GM19099 (cell line): ENCODE measurements around the gene INPP5A.

Source experiments
- POLR2A ChIP-seq: IDR thresholded peaks from 3 replicates; pipeline ENCODE4 v1.6.1; 2011; ENCODE audit warnings: low read depth; ENCODE audit not compliant: insufficient read length; ENCODE audit errors: extremely low read depth

Gene INPP5A

DNA sequence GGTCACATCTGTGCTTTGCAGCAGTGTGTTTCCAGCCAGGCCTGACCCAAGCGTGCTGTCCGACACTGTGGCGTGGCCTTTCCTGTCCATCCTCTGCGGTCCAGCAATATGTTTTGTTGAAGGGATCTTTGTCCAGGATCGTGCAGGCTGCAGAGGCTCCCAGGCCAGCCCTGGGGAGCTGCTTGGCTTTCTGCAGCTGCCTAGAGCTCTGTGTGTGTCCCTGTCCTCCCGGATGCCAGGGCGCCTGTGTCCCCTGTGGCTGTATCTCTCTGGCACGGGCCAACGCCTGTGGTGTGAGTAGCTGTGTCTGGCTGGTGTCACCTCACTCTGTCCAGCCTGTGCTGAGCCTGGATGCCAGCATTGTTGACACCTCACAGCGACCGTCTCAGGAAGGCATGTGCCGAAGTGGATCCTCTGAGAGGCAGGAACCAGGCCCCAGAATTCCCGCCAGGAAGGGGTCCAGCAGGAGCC lies 94.5 kb downstream of the INPP5A start:
- no peak for TF ChIP-seq POLR2A

DNA sequence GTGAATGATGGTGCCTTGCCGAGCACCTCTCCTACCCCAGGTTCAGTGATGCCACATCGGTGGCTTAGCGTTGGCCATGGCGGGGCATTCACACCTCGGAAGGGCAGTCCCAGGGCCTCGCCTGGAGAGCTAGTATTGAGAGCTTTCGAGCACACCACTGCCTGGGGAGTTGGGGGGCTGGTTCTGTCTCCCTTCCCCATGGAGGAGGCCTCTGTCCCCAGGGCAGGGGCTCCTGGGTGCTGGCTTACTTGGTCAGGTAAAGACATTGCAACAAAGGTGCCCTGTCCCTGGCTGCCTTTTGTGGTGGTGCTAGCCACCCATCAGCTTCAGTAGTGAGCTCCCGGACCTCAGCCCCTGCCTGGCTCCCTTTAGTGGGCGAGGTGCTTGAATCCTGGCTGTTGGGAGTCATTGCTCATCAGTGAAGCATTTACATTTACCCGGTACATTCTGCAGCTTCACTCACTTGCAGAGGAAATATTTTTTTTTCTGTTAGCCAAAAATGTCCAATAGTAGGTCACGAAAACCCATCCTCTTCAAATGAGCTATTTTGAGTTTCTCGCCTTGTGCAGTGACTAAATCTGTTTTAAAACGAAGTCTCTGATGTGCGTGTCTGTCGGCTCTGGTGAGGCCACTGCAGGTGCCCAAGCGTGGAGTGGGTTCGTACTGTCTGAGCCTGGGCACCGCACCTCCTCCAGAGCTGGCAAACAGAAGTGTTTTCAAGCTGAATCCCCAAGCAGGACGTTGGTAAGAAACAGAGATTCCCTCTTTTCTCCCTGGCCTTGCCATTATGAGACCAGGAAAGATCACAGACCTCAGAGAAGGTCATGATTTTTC lies 95.5 kb downstream of the INPP5A start:
- TF ChIP-seq POLR2A: no peak

DNA sequence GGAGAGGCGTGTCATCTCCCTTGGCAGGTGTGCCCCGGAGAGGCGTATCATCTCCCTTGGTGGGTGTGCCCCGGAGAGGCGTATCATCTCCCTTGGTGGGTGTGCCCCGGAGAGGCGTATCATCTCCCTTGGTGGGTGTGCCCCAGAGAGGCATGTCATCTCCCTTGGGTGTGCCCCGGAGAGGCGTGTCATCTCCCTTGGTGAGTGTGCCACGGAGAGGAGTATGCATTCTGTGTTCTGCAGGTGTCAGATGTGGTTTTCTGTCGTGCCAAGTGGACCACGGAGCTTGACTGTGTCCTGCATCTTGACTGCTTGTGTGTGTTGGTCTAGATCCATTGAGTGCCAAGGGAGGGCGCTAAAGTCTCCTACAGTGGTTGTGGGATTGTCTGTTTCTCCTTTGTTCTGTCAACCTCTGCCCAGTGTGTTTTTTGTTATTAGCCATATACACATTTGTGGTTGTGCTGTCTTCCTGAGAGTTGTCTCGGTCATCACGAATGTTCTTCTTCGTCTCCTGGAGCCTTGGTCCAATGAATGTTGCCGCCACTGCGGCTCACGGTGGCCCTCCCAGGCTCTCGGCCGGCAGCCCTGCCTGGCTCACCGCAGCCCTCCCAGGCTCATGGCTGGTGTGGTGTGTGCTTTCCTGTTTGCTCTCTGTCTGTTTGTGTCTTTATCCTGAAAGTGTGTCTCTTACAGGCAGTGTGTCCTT lies 96.8 kb downstream of the INPP5A start:
- no peak for TF ChIP-seq POLR2A

DNA sequence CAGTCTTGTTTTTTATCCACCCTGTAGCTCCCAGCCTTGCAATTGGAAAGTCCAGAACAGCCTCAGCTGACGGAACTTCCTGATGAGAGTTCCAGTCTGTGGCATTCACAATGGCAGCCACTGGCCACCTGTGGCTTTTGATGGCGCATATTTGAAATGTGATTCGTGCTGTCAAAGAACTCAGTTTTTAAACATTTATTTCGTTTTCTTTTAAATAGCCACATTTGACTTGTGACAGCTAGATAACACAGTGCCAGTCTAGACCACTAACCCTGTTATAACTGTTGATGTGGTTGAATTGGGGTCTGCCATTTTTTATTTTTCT lies 97.3 kb downstream of the INPP5A start:
- TF ChIP-seq POLR2A: no peak

DNA sequence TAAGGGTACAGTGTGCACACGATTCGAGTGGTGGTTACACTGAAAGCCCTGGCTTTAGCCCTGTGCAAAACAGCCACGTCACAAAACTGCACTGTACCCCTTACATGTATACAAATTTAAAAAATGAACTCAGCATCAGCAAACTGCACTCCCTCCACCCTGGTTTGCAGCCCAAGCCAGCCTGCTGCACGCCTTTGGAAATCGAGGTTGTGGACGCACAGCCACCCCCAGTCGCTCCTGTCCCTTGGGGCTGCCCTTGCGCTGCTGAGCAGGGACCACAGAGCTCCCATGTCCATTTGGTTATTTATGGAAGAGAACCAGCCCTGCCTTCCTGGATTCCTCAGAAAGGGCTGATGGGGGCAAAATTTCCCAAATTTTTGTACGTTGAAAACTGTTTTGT lies 98.8 kb downstream of the INPP5A start:
- no peak for TF ChIP-seq POLR2A

DNA sequence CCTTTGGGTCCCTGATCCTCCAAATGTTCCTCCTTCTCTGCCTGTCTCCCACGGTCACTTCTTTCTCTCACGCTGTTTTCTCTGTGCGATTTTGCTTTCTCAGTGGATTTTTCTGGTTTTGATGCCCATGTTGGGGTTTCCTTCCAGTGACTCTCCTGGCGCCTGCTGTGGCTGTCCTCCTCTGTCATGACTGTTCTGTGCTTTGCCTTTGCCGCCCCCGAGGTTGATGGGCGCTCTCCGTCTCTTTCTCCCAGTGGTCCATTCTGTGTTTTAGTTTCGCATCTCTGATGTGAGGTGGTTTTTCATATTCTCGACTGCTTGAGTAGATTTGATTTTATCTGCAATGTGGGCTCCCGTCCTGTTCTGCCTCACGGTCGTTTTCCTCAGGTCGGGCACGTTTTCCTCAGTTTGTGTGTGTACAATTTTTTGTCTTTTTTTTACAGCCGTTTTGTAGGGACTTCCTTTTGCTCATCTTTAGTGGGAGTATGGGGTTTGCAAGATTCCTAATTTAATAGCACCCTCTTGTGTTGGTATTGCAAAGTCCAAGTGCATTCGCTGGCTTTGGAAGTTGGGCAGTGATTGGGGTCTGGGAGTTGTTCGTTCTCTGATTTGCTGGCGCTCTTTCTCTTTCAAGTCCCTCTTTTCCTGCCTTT lies 100.0 kb downstream of the INPP5A start:
- TF ChIP-seq POLR2A: no peak

DNA sequence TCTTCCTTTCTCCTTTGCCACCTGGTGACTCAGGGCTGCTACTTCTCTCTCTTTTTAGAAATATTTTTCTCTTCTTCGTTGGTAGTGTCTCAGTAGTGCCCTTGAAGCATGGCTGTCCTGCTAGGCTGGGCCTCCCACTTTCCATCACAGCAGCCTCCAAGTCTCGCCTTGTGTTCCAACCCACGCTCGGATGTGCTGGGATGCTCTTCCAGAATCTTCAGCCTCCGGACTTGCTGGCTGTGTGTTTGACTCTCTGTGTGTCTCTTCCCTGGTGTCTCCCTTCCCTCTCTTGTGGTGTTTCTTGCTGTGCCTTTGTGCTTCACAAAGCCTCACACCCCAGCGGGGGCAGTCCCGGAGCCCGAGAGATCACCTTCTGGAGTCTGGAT lies 100.5 kb downstream of the INPP5A start:
- TF ChIP-seq POLR2A: no peak

DNA sequence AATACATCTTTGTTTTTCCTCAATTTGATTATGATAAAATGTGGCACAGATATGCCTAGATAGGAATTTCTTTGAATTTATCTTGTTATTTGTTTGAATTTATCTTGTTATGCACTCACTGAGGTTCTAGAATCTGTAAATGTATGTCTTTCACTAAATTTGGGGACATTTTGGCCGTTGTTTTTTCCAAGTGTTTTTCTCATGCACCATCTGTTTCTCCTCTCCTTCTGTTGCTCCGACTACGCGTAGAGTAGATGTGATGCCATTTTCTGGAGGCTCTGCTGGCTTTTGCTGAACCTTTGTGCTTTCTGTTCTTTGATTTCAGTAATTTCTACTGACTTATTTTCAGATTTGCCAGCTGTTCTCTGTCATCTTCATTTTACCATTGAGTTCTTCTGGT lies 101.9 kb downstream of the INPP5A start:
- TF ChIP-seq POLR2A: no peak

DNA sequence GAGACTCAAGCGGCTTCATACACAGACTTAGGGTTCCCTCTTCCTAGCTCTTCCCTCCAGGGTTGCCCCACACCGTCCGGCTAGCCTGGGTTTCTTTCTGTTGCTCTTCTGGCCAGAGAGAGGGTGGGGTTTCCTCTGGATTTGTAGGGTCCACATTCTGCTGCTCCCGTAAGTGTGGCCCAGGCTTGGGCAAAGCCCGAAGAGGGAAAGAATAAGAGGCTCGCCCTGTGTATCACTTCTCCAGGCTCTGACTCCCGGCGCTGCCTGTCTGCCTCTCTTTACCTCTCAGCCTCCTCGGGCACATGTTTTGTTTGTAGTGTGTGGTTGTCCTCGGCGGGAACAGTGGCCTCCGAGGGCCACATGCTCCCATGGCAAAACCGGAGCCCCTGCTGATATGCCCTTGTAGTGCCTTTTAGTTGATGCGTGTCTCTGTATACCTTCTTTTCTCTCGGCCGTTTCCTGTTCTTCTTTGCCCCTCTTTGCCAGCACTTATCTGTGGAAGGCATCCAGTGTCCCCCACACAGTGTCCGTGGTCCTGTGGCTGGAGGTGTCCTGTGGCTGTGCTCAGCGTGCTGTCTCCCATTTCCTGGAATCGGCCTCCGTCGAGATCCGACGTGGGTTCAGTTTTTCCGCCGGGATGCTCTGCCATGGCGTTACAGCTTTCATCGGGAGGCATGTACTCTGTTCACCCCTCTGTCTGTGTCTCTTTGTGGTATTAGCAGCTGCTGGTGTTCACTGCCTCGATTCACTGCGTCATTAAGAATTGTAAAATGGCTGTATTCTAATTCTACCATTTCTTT lies 102.9 kb downstream of the INPP5A start:
- no peak for TF ChIP-seq POLR2A

DNA sequence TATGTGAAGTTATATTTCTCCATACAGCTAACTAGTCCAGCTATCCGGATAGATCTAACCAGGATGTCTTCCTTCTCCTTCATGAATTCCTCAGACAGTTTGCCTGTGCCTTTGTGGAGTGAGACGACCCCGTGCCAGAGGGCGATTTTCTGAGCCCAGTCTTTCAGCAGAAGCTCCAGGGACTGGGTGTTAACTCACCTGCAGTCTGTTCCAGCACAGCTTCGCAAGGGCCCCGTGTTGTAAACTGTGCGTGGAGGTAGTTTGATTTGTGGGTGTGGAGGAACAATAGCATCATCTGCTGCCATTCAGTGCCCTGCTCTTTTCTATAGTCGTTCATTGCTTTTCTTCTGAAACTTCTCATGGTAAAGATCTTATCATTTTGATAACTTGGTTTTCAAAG lies 103.8 kb downstream of the INPP5A start:
- no peak for TF ChIP-seq POLR2A

DNA sequence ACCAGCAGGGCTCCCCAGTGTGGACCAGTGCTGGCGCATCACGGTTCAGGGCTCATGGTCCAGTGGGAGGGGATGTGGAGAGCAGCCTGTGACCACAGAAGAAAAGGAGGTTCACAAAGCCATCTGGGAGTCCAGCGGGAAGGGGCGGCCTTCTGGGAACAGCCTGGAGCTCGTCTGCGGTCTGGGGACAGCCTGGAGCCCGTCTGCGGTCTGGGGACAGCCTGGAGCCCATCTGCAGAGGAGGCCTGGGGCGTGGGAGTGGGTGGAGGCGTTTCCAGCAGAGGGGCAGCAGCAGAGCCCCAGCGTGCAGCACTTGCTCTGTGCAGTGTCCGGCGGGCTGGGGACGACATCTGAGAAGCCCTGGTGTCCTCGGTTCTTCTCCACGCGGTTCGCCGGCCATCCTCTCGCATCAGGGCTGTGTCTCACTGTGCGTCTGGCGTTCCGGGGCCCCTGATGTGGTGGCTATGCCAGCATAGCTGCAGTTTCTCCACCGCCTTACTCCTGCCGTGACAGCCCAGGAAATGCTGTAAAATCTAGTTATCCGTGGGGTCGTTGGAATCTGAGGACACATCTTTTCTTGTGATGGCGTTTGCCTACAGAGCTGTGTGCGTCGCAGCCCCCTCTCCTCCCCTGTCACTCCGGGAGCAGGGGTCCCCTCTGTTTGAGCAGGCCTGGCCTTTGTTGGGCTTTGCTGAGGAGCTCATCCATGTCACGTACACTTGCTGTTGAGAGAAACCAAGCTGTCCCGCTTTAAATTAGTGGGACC lies 104.6 kb downstream of the INPP5A start:
- no peak for TF ChIP-seq POLR2A

DNA sequence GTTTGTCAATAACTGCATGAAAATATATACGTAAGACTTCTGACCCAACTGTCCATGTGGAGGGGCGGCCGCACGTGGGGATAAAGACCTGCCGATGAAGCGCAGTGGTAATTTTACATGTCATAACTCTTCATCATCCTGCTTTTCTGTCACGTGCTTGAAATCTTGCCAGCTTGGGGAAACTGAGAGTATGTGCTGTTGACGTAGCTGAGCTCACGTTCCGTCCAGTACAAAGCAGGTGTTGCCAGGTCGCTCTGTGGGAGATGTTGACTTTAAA lies 105.1 kb downstream of the INPP5A start:
- TF ChIP-seq POLR2A: no peak

DNA sequence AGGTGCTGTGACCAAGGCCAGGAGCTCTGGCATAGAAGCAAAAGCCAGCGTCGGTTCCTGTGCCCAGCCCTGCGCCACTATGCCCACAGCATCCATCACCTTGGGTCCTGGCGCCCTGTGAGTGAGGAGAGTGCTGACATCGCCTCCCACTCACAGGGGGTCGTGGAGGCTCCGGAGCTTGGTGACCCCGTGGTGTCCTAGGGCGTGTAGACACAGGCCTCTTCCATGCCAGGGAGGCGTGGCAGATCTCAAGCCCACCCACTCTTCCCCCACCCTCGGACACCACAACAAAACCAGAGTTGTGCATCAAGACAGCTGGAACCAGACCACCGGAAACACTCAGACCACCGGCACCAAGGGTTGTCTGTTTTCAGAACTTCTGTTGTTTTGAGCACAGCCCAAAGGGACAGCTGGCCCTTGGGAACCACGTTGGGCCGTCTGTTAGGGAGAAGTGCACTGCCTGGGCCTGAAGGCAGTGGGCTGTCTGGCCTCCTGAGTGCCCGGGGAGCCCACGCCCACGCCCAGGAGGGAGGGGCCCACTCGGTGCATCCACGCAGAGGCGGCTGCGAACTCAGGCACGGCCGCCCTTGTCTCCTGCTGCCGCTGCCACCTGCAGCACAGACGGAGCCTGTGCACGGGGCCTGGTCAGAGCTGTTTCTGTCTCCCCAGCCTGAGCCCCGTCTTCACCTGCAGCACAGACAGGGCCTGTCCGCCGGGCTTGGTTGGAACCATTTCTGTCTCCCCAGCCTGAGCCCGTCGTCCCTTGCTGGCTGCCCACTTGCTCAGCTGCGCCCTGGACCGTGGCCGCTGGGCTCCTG lies 106.3 kb downstream of the INPP5A start:
- TF ChIP-seq POLR2A: no peak
